ENCODE data around the gene C12orf42.

C12orf42 gene

DNA sequence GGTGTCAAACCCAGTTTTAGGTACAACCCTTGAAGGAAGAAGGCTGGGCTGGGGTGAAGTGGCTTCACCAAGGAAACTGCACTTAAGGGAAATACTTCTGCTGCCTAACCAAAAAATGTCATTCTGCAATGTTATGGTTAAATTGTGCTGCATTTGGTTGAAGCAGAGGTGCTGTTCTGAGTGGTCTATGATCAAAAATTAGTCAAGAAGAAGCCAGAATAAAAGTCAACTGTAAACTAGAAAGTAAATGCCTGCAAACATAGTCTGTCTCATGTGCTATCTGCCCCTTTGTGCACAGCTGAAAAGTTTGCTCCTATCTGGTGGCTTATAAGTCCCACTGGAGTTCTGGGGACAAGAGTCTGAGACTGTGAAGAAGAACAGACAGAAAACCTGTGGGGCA is 158.8 kb downstream of the C12orf42 start:
- no peak for DNase-seq (ENCODE audit: low spot score)

DNA sequence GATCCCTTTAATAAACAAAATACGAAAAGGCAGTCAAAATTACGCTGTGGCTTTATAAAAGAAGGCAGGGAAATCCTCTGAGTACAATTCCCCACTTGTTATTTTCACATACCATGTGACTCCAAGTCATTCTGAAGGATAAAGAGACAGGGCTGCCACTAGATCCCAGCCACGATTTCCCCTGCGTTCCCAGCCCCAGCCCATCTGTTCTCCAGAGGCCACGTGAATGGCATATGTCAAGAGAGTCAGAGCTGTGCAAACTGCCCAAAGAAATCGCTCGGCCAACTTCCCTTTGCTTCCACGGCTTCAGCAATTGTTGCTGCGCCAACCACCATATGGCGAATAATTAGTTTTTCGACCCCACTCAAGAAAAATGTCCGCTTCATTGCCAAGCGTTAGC is 161.3 kb downstream of the C12orf42 start:
- DNase-seq (ENCODE audit: low spot score) = no peak

- DNase-seq (ENCODE audit: low spot score) = no peak
These were observed 162.1 kb downstream of the C12orf42 start for GRCh38 chr12:103333676-103334075.

GRCh38 chr12:103331643-103332042 is 164.1 kb downstream of the C12orf42 start:
- DNase-seq (ENCODE audit: low spot score) = no peak

- DNase-seq (ENCODE audit: low spot score) = no peak
These were observed 165.1 kb downstream of the C12orf42 start for GRCh38 chr12:103330672-103331071.

DNA sequence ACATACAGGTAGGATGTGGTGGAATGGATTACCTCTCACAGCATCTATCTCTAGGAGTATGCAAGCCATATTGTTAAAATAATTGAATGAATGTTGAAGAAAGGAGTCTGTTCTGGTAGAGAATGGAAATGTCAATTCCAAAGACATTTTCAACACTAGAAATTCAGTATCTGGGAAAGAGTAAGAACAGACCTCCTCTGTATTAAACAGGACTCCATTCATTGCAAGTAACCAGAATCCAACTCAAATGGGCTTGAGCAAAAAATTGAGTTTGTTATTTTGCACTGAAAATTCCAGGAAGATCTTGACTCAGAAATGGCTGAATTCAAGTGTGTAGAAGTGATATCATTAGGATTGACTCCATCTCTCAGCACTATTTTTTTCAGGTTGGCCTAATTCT is 168.1 kb downstream of the C12orf42 start:
- no peak for DNase-seq (ENCODE audit: low spot score)

DNA sequence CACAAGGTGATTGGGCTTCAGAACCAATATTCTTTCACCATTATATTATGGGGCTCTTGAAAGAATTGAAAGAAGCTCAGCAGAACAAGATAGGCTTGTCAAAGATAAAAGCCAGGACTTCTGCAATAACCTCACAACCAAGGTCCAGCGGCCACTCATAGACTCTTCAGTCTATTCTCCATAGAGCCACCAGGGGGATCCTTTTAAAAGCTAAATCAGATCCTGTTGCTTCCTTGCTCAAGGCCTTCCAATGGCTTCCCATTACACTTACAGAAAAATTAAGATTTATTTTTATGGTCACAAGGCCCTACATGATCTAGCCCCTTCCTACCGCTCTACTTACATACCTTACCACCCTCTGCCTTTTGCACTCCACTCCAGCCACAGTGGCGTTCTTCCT is 169.6 kb downstream of the C12orf42 start:
- DNase-seq (ENCODE audit: low spot score) = peak; percentile 5

- no peak for DNase-seq (ENCODE audit: low spot score)
These were observed 177.2 kb downstream of the C12orf42 start for GRCh38 chr12:103318566-103318965.

DNA sequence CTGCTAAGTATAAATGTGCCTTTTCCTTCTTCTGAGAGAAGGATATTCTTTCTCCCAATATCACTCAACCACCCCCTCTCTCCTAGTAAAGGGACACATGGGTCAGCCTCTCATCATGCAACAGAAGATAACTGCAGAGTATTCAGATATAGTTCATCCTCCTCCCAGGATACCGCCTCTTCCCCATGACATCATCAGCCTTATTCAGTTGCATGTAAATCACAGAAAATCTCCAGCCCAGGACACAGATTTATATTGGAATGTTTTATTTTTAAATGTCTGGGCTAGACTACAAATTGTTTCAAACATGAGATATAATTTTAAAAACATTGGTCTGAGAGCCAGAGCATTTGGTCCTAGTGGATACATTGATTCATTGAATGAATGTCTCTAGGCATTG is 178.5 kb downstream of the C12orf42 start:
- no peak for DNase-seq (ENCODE audit: low spot score)

DNA sequence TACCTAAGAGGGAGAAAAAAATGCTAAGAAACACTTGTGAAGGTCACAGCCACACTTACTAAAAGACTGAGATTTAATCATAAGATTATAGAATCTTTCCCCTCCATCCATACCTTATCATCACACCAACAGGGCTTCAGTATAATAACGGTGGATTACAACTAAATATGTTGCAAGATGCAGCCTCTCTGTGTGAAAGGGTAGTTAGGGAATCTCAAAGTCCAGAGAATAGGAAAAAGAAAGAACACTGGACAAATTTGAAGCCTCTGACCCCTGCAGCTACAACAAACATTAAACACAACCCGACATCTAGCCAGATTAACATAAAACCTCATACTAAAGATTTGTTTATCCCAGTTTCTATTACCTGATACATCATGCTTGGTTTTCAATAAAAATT is 181.0 kb downstream of the C12orf42 start:
- DNase-seq (ENCODE audit: low spot score) = no peak

DNA sequence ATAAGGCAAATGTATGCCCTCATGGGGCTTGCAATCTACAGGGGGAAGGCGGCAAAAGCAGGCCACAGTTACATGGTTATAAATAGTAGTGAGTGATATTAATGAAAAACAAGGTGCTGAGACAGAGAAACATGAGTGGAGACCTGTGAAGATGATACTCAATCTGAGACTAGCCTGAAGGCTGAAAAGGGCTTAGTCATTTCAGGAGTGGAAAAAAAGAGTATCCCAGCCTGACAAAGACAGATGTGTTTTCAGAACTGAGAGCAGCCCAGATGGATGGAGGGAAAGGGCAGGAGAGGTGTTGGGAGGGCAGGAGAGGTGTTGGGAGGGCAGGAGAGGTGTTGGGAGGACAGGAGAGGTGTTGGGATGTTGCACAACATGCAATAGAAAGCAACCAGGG is 181.9 kb downstream of the C12orf42 start:
- DNase-seq (ENCODE audit: low spot score) = no peak

DNA sequence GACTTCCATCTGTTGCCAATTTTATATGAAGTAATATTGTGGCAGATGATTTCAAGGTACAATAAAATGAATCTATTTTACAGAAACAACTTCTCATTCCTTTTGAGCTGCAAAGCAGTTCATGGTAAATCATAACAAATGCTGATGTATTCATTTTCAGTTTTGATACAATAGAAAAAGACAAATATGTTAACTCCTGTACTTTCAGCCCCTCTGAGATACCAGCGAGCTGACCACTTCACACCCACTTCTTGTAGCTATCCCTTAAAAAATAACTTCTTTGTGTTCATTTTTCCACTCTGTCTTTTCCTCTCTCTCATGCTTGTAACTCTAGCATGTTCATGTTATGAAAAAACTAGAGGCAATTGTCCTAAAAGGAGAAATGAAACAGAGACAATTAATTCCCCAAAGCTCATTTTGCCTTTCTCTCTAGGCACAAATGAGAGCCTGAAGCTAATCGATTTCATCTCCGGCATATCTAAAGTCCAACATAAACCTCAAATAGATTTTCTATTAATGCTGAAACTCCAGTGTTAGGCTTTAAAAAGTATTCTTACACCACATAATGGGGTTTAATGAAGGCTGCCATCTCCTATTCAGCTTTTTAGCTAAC is 182.9 kb downstream of the C12orf42 start:
- DNase-seq (ENCODE audit: low spot score) = no peak

DNA sequence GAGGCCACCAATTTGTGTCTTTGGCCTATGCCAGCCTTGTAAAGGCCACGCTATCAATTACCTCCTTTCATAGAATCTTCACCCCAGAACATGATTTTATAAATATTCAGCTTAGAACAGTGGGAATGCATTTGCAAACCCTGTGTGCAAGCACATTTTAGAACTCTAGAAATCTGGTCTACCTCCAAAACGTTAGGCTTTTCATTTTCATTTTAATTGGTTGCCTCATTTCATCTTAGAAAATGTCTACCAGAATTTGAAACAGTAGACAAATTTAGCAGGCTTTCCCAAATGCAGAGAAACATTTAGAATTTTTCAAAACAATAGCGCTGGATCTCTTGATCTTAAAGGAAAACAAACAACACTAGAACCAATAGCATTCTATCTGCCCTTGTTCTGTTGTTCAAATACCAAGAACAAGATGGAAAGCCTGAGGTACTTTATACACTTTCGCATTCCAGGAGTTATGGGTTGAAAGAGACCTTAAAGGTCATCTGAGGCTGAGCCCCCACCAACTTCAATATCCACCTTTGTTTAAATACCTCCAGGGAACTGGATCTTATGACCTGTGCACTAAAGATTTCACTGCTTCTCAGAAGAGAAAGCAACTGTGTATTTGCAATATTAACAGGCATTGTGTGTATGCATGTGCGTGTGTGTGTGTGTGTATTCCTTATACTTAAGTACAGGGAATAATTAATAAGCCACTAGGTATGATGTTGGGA is 185.1 kb downstream of the C12orf42 start:
- DNase-seq (ENCODE audit: low spot score) = no peak

DNA sequence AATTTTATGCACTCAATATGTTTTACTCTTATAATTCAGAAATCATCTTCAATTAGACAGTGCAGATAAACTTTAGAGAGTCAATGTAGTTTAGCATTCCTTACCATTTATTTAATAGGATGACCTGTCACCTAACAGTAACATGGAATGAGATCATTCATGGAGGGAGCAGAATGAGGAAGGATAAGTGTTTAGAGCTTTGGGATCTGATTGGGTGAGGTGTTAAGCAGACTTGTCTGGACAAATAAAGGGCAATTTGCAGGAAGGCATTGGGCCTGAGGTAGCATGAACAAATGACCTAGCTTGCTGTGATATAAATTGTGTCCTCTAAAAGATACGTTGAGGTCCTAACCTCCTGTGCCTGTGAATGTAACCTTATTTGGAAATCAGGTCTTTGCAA is 187.4 kb downstream of the C12orf42 start:
- no peak for DNase-seq (ENCODE audit: low spot score)

DNA sequence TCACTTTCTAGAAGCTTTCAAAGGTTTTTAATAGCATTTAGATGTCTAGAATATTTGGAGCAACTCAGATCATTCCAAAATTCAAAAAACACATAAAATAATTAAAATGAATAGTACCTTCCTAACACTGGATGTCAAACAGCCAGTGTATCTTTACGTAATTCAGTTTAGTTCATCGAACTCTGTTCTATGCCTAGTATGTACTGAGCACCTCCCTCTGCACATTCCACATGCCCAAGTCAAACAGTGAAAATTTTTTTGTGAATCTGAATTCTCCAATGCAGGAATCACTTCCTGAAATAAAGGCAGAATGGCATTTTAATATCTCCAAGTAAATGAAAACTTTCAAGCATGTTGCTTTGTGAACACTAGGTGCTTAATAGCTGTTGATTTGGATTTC is 192.3 kb downstream of the C12orf42 start:
- no peak for DNase-seq (ENCODE audit: low spot score)

DNA sequence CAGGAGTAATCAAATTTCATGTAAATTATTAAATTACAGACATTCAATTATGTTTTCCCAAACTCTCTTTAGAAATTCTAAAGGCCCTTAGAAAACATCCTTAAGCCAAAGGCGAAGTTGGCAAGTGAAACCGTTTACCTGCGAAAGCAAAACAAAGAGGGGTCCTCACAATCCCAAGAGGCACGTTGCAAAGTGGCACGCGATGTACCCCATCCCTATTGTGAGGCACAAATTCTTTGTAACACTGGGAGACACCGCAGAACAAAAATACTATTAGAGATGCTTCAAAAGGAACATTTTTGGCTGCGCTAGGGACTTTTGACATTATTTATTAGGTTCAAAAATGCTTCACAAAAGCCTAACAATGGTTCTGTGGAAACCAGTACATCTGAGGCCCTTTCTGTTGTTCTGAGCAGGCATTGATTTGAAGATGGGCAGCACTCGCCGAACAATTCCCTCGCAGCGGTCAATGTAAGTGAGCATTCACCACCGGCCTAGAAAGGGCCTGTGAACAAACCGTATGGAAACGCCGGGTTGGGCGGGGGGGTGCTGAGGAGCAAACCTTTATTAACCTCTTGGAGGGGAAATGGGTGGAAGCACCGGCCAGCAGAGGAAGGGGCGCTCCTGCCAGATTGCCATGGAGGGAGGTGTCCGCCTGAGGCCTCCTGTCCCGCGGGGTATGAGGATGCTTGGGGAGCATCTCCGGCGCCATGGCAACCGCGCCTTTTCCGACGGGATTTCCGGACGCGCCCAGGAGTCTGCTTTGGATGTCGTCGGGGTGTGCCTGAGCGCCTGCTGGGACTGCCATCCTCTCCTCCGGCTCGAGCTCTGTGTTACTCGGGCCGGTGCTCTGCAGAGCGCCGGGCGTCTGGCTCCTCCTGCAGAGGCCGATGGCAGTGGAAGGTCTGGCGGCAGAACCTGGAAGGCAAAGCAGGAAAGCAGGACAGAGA is 193.9 kb downstream of the C12orf42 start:
- no peak for DNase-seq (ENCODE audit: low spot score)

DNA sequence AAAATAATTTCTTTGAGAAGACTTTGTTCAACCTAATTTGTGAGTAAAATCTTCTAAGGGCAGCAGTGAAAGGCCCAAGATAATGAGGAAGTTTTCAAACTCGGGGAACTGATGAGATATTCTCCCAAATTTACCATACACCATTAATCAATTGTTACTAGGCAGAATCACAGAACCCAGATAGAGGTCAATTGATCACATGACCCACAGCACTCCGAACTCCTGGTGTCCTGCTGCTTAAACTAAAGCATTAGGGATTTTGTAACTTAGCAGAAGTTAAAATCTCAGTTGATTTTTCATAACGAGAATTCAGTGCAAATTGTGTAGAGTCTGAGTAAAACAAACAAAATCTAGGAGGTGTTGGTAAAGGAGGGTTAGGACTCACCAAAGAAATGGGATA is 207.8 kb downstream of the C12orf42 start:
- no peak for DNase-seq (ENCODE audit: low spot score)

DNA sequence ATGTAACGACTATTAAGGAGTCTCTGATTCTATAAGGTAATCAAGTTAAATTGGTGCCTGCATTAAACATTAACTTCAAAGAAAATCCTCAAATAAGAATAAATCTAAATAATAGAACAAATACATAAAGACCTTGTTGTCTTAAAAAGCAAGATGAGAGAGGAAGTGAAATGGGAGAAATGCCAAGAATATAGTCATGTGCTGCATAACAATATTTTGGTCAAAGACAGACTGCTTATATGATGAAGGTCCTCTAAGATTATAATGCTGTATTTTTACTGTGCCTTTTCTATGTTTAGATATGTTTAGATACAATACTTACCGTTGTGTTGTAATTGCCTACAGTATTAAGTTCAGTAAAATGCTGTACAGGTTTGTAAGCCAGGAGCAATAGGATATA is 213.6 kb downstream of the C12orf42 start:
- no peak for DNase-seq (ENCODE audit: low spot score)

GRCh38 chr12:103279444-103279843 is 216.3 kb downstream of the C12orf42 start:
- DNase-seq (ENCODE audit: low spot score) = no peak

GRCh38 chr12:103278329-103278728 is 217.4 kb downstream of the C12orf42 start:
- DNase-seq (ENCODE audit: low spot score) = no peak

DNA sequence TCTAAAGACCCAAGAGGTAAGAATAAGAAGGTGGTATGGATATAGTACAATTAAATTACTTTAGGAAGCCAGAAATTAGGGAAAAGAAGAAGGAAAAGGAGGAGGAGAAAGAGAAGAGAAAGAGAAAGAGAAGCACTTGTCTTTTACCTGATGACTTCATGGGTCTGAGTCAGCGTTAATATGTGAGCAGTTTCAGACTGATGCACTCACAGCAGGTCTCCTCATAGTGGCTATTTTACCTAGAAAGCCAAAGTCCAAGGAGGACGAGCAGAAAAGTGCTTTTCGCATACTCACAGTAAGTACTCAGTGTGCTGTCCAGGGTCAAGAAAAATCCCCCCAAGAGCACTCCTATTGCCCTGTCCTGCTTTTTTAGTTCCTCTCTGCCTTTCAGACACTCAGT is 222.1 kb downstream of the C12orf42 start:
- DNase-seq (ENCODE audit: low spot score) = no peak

DNA sequence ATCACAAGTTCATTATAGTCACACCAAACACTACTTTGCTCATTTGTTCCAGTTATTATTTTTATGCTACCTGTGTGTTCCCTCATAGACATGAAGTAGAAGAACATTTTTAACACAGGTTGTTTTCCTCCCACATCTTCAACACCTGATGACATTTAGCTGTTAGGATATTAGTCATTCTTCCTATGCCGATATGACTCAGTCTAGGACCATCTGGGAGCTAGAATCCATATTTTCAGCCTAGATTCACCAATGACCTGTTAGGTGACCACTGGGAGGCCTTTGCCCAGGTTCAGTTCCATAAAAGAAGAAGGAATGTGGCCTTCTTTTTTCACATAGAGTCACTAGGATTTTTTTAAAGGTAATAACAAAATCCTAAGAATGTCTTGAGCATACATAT is 222.8 kb downstream of the C12orf42 start:
- no peak for DNase-seq (ENCODE audit: low spot score)

- no peak for DNase-seq (ENCODE audit: low spot score)
These were observed 225.8 kb downstream of the C12orf42 start for GRCh38 chr12:103269946-103270345.
